ENCODE measurements around the gene MYH14. TPM values are rescaled to one million over a fixed set of nuclear protein-coding genes. Genes with fewer than 3 reads are reported as not detected.

Gene MYH14
- total and polyA plus RNA-seq, 2 of the 8 experiments (the other 6 are each of a cell fraction or from before 2014, with no cell fraction given), result 17.3 to 28.6 TPM

DNA sequence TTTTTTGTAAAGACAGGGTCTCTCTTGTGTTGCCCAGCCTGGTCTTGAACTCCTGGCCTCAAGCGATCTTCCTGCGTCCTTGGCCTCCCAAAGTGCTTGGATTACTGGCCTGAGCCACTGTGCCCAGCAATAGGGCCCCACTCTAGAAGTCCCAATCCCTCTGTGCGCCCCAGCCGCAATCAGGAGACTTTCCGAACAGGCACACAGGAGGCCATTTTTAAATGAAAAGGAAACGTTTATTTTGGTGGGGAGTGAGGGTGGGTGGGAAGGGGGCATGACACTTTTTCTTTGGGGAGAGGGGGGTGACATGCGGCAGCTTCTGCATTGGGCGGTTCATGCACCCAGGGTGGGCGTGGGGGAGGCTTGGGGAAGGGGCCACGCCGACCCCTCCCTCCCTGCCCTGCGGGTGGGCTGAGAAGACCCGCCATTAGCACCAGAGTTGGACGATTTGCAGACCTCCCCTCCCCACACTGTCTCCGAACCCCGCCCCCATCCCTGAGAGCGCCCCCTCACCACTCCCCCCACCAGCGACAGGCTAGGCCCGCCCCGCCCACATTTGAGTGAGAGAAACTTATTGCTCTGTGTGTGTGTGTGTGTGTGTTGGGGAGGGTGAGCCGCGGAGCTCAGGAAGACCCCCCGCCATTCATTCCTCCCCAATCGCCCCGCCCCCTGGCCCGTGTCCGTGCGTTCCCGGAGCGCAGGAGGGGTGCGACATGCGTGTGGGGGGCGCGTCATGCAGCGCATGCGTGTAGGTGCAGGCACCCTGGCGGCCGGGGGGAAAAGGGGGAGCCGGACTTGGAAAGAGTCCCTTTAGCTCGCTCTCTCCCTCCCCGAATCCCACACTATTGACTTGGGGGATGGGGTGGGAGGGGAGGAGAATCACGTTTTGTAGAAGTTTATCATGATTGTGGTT lies 108.6 kb downstream of the MYH14 start (continued):
- TF ChIP-seq RBBP5 (IDR thresholded peaks at IDR 0.05; ENCODE audit: borderline replicate concordance, low read depth, low read length), result no peak
- no peak for TF ChIP-seq CEBPB (IDR thresholded peaks at IDR 0.05; ENCODE audit: low read depth, low read length)
- peak; percentile 73 for TF ChIP-seq YY1 (IDR thresholded peaks at IDR 0.05; ENCODE audit: low read depth, low read length)
- TF ChIP-seq POLR2AphosphoS5 (IDR thresholded peaks at IDR 0.05; ENCODE audit: low read depth, low read length), result 0 out of 2 replicates have a peak, but pooled peaks have one; percentile 36
- TF ChIP-seq, protein P1, sequence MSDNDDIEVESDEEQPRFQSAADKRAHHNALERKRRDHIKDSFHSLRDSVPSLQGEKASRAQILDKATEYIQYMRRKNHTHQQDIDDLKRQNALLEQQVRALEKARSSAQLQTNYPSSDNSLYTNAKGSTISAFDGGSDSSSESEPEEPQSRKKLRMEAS (IDR thresholded peaks at IDR 0.05), result peak; percentile 40; the same call in 1 of the 2 replicates
- TF ChIP-seq GTF2F1 (IDR thresholded peaks at IDR 0.05; ENCODE audit: borderline replicate concordance, low read depth, low read length), result no peak
- TF ChIP-seq KDM1A (IDR thresholded peaks at IDR 0.05; ENCODE audit: borderline replicate concordance, low read length), result 0 out of 2 replicates have a peak, but pooled peaks have one; percentile 19
- TF ChIP-seq CBX5 (IDR thresholded peaks at IDR 0.05; ENCODE audit: low read depth, low read length), result no peak
- TF ChIP-seq, protein P2, sequence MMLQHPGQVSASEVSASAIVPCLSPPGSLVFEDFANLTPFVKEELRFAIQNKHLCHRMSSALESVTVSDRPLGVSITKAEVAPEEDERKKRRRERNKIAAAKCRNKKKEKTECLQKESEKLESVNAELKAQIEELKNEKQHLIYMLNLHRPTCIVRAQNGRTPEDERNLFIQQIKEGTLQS (IDR thresholded peaks at IDR 0.05; ENCODE audit: insufficient read depth, low read depth, low read length), result no peak
- TF ChIP-seq SIRT6 (IDR thresholded peaks at IDR 0.05; ENCODE audit: low read length), result no peak
- TF ChIP-seq SIN3A (conservative IDR thresholded peaks at IDR 0.05 in 1 of 2, IDR thresholded peaks at IDR 0.05 in 1 of 2; ENCODE audit: low read depth in 1 of 2, low read length in 2 of 2), result no peak
- no peak for TF ChIP-seq JUND (IDR thresholded peaks at IDR 0.05; ENCODE audit: low read length)
- TF ChIP-seq TEAD4 (IDR thresholded peaks at IDR 0.05; ENCODE audit: low read depth, low read length), result peak; percentile 43; the same call in 1 of the 2 replicates
- TF ChIP-seq BACH1 (IDR thresholded peaks at IDR 0.05; ENCODE audit: low read length), result no peak
- no peak for TF ChIP-seq CBX8 (IDR thresholded peaks at IDR 0.05; ENCODE audit: borderline replicate concordance, low read depth, low read length)
- TF ChIP-seq KDM4A (IDR thresholded peaks at IDR 0.05; ENCODE audit: low read depth, low read length, severe bottlenecking), result no peak
- TF ChIP-seq CTBP2 (IDR thresholded peaks at IDR 0.05; ENCODE audit: borderline replicate concordance, insufficient read depth, insufficient read length, low read length), result no peak
- no peak for TF ChIP-seq HDAC6 (IDR thresholded peaks at IDR 0.05; ENCODE audit: low read depth, low read length)
- TF ChIP-seq USF2 (IDR thresholded peaks at IDR 0.05; ENCODE audit: low read length), result no peak
- TF ChIP-seq FOSL1 (IDR thresholded peaks at IDR 0.05; ENCODE audit: insufficient read depth, low read depth, low read length), result no peak
- TF ChIP-seq MAFK (IDR thresholded peaks at IDR 0.05; ENCODE audit: low read depth, low read length), result no peak
- no peak for TF ChIP-seq GABPA (IDR thresholded peaks at IDR 0.05; ENCODE audit: borderline replicate concordance, insufficient read depth, low read length)
